Gastroesophageal sphincter (tissue), 3 donors: ENCODE measurements around the gene PTPN14.

ENCODE experiments used
- CTCF ChIP-seq, 4 experiments: fragments of 200-600 bp in 2 of 4; fragments of 450-650 bp in 2 of 4; sonication (generic) in 1 of 4; IDR thresholded peaks; one replicate each; pipeline ENCODE4 v1.5.1; 2017 to 2019; ENCODE audit warnings: antibody characterized with exemption in 4 of 4, mild to moderate bottlenecking in 2 of 4, moderate library complexity in 2 of 4
- POLR2A ChIP-seq, 2 donors: fragments of 450-650 bp; IDR thresholded peaks; one replicate each; pipeline ENCODE4 v1.6.1; 2017; ENCODE audit warnings: antibody characterized with exemption in 2 of 2, mild to moderate bottlenecking in 2 of 2, moderate library complexity in 1 of 2
- POLR2AphosphoS5 ChIP-seq: sonication (generic); formaldehyde crosslinking; IDR thresholded peaks from one replicate; pipeline ENCODE4 v1.6.1; 2017; ENCODE audit warnings: antibody characterized with exemption

GRCh38 chr1:214503553-214503952, 47.8 kb downstream of the PTPN14 start:
- TF ChIP-seq POLR2AphosphoS5 (no peak), CTCF (IDR thresholded peaks at IDR 0.05) (no peak), POLR2A (IDR thresholded peaks at IDR 0.05) (no peak)
